AG04450 (cell line): ENCODE measurements around the gene HYAL4. TPM values are rescaled to one million over a fixed set of nuclear protein-coding genes. Genes with fewer than 3 reads are reported as not detected.
"Not testable (repeated sequence)": the region's sequence is repeated elsewhere in the genome, so short reads cannot be mapped to it uniquely, and the experiment has no call there.

Experiments
- CTCF ChIA-PET: fragments of 300-600, 350-600 bp; formaldehyde crosslinking; extraction: SDS; loops from one replicate; lab custom pipeline; 2022; ENCODE audit warnings: antibody characterized with exemption, inconsistent platforms; lab: Charles Lee
- POLR2A ChIA-PET: fragments of 350-600 bp; formaldehyde crosslinking; extraction: SDS; loops from one replicate; lab custom pipeline; 2021; ENCODE audit warnings: antibody characterized with exemption, inconsistent platforms; lab: Yijun Ruan, JAX
- DNase-seq: peaks from one replicate; pipeline ENCODE4 v3.0.0-alpha.2; 2011; ENCODE audit warnings: low read depth, low spot score
- H3K27ac ChIP-seq: one replicate; pipeline ENCODE4 v1.5.1; 2012; ENCODE audit warnings: low read depth, low read length, control low read depth
- H3K27me3 ChIP-seq: one replicate; pipeline ENCODE4 v1.6.0; 2012; ENCODE audit warnings: low read length; ENCODE audit not compliant: control insufficient read depth, insufficient read depth
- H3K4me3 ChIP-seq: 2 replicates; pipeline ENCODE4 v1.5.1; 2011; ENCODE audit warnings: mild to moderate bottlenecking, low read depth, low read length, control low read depth
- H3K9me3 ChIP-seq: 2 replicates; pipeline ENCODE4 v1.5.1; 2012; ENCODE audit warnings: low read length; ENCODE audit not compliant: control insufficient read depth, insufficient read depth
- CTCF ChIP-seq: IDR thresholded peaks from 2 replicates; pipeline ENCODE4 v1.5.1; 2011; ENCODE audit warnings: low read depth, low read length, control low read depth, inconsistent platforms
- polyA plus RNA-seq: library from polyadenylated mRNA; depleted of rRNA; stranded (reverse); fragments of >200 nt; gene quantifications from 2 replicates; pipeline ENCODE4 v1.2.3, GENCODE V29; 2011

HYAL4 gene
- polyA plus RNA-seq, 1 experiment, result not detected

GRCh38 chr7:123823898-123824753 is 20.8 kb upstream of the HYAL4 start:
- ChIA-PET CTCF (interaction anchor here (0.8 to 1.8 kb wide), 2 partner anchors 26 to 142 kb away, joined by 3 to 4 read pairs; no protein-coding TSS in a partner anchor), POLR2A (no interaction called here)
- Histone ChIP-seq H3K4me3 (no peak overlapping the region), H3K27me3 (no peaks in the 10 kb centered on the region), H3K27ac (no peak overlapping the region), H3K9me3 (no peaks in the 10 kb centered on the region)
- DNase-seq, result no peak
- TF ChIP-seq CTCF, result no peak

GRCh38 chr7:123824754-123825067 is 20.3 kb upstream of the HYAL4 start:
- no peak overlapping the region for H3K27ac ChIP-seq
- no peak overlapping the region for H3K4me3 ChIP-seq
- no peak for DNase-seq
- TF ChIP-seq CTCF, result no peak
- H3K9me3 ChIP-seq, result no peaks in the 10 kb centered on the region
- ChIA-PET POLR2A (no interaction called here), CTCF (interaction anchor here (0.8 to 1.8 kb wide), 2 partner anchors 27 to 142 kb away, joined by 3 to 4 read pairs; no protein-coding TSS in a partner anchor)
- H3K27me3 ChIP-seq, result no peaks in the 10 kb centered on the region

- Histone ChIP-seq H3K4me3 (no peak overlapping the region), H3K27me3 (no peaks in the 10 kb centered on the region), H3K9me3 (no peaks in the 10 kb centered on the region), H3K27ac (no peak overlapping the region)
- ChIA-PET CTCF (no interaction called here), POLR2A (no interaction called here)
- TF ChIP-seq CTCF, result no peak
- DNase-seq, result no peak
These were observed 16.2 kb upstream of the HYAL4 start for GRCh38 chr7:123828805-123829204.

- no peaks in the 10 kb centered on the region for H3K27me3 ChIP-seq
- no peak for TF ChIP-seq CTCF
- no peak overlapping the region for H3K27ac ChIP-seq
- no peak for DNase-seq
- POLR2A ChIA-PET, result no interaction called here
- no peak overlapping the region for H3K4me3 ChIP-seq
- CTCF ChIA-PET, result no interaction called here
- no peaks in the 10 kb centered on the region for H3K9me3 ChIP-seq
These were observed 8.3 kb upstream of the HYAL4 start for GRCh38 chr7:123836656-123837055.

GRCh38 chr7:123839106-123839505 is 5.9 kb upstream of the HYAL4 start:
- H3K9me3 ChIP-seq, POLR2A ChIA-PET, CTCF ChIA-PET, H3K4me3 ChIP-seq, DNase-seq, H3K27me3 ChIP-seq, H3K27ac ChIP-seq: not testable (repeated sequence)

GRCh38 chr7:123844142-123844541 is 827 bp upstream of the HYAL4 start:
- POLR2A ChIA-PET, H3K27me3 ChIP-seq, CTCF ChIA-PET, H3K27ac ChIP-seq, H3K4me3 ChIP-seq, H3K9me3 ChIP-seq, DNase-seq: not testable (repeated sequence)
